D721Med (cell line): ENCODE data around the gene ATP5MK.

Experiments
- DNase-seq: peaks from one replicate; pipeline ENCODE4 v3.0.0; 2011; ENCODE audit warnings: low spot score; ENCODE audit not compliant: insufficient read length
- FAIRE-seq: peaks from 2 replicates; lab custom pipeline; 2011; peaks lifted over from hg19 to GRCh38; lab: Jason Lieb, UNC
- CTCF ChIP-seq: IDR thresholded peaks from 2 replicates; pipeline ENCODE4 v1.5.1; 2012; ENCODE audit warnings: mild to moderate bottlenecking, control low read depth; ENCODE audit not compliant: insufficient read depth; ENCODE audit errors: missing control alignments

ATP5MK gene

GRCh38 chr10:103441206-103441605, 44.9 kb upstream of the ATP5MK start:
- FAIRE-seq (no peak), DNase-seq (no peak)
- TF ChIP-seq CTCF = no peak

GRCh38 chr10:103440416-103440815, 44.1 kb upstream of the ATP5MK start:
- no peak for TF ChIP-seq CTCF
- FAIRE-seq (no peak), DNase-seq (no peak)

- no peak for TF ChIP-seq CTCF
- no peak for DNase-seq
- FAIRE-seq = no peak
Measured at GRCh38 chr10:103439776-103440175, 43.5 kb upstream of the ATP5MK start.

- DNase-seq = no peak
- TF ChIP-seq CTCF = no peak
- FAIRE-seq = no peak
Measured at GRCh38 chr10:103433858-103434257, 37.6 kb upstream of the ATP5MK start.

GRCh38 chr10:103431902-103432301, 35.6 kb upstream of the ATP5MK start:
- FAIRE-seq = no peak
- DNase-seq = no peak
- TF ChIP-seq CTCF = no peak

- no peak for TF ChIP-seq CTCF
- FAIRE-seq (no peak), DNase-seq (no peak)
Measured at GRCh38 chr10:103429647-103430046, 33.4 kb upstream of the ATP5MK start.

- FAIRE-seq (peak; percentile 6), DNase-seq (no peak)
- TF ChIP-seq CTCF = no peak
Measured at GRCh38 chr10:103428989-103429643, 32.8 kb upstream of the ATP5MK start.
